ENCODE data around the gene SOX1. TPM values are rescaled to one million over a fixed set of nuclear protein-coding genes. Genes with fewer than 3 reads are reported as not detected.

The SOX1 gene
- total RNA-seq, 2 experiments from 2014 or later, result not detected

- Histone ChIP-seq H3K4me1 (ENCODE audit: insufficient read depth, low read length, poor library complexity, severe bottlenecking) (no peaks in the 10 kb centered on the region), H4K20me1 (ENCODE audit: insufficient read depth, low read length) (no peaks in the 10 kb centered on the region), H3K36me3 (ENCODE audit: insufficient read depth, low read length) (no peaks in the 10 kb centered on the region), H3K4me2 (ENCODE audit: low read length) (no peak overlapping the region), H3K9me2 (ENCODE audit: insufficient read depth, low read length) (no peaks in the 10 kb centered on the region), H2AFZ (ENCODE audit: low read length) (no peak overlapping the region), H3K9me3 (ENCODE audit: low read length) (no peaks in the 10 kb centered on the region), H3K4me3 (ENCODE audit: low read depth, low read length, poor library complexity, severe bottlenecking) (no peak overlapping the region), H3K27ac (ENCODE audit: low read depth, low read length, poor library complexity, severe bottlenecking) (no peak overlapping the region), H3K79me2 (ENCODE audit: insufficient read depth, low read depth, low read length) (no peaks in the 10 kb centered on the region)
- ChIA-PET CTCF (ENCODE audit: unreplicated experiment) (no interaction called here), POLR2A (no interaction called here)
- no peak for TF ChIP-seq CTCF (conservative IDR thresholded peaks at IDR 0.05; ENCODE audit: low read length)
- no peak for TF ChIP-seq EZH2phosphoT487 (IDR thresholded peaks at IDR 0.05; ENCODE audit: borderline replicate concordance, low read depth, low read length)
- no TSS peak for BruUV-seq (replicated peaks)
- intact Hi-C loops (cut with micrococcal nuclease; ENCODE audit: unreplicated experiment), result no loop called here
- no peak for DNase-seq (ENCODE audit: low spot score)
Measured at GRCh38 chr13:112061367-112062061, 5.4 kb upstream of the SOX1 start.

- Histone ChIP-seq H3K9me3 (ENCODE audit: low read length) (no peaks in the 10 kb centered on the region), H4K20me1 (ENCODE audit: insufficient read depth, low read length) (no peaks in the 10 kb centered on the region), H3K36me3 (ENCODE audit: insufficient read depth, low read length) (no peaks in the 10 kb centered on the region), H3K4me2 (ENCODE audit: low read length) (no peak overlapping the region), H3K9me2 (ENCODE audit: insufficient read depth, low read length) (no peaks in the 10 kb centered on the region), H3K79me2 (ENCODE audit: insufficient read depth, low read depth, low read length) (no peaks in the 10 kb centered on the region), H3K4me3 (ENCODE audit: low read depth, low read length, poor library complexity, severe bottlenecking) (no peak overlapping the region), H3K4me1 (ENCODE audit: insufficient read depth, low read length, poor library complexity, severe bottlenecking) (no peaks in the 10 kb centered on the region), H3K27ac (ENCODE audit: low read depth, low read length, poor library complexity, severe bottlenecking) (no peak overlapping the region), H2AFZ (ENCODE audit: low read length) (no peak overlapping the region)
- intact Hi-C loops (cut with micrococcal nuclease; ENCODE audit: unreplicated experiment), result no loop called here
- no TSS peak for BruUV-seq (replicated peaks)
- ChIA-PET CTCF (ENCODE audit: unreplicated experiment) (no interaction called here), POLR2A (no interaction called here)
- TF ChIP-seq CTCF (conservative IDR thresholded peaks at IDR 0.05; ENCODE audit: low read length) (no peak), EZH2phosphoT487 (IDR thresholded peaks at IDR 0.05; ENCODE audit: borderline replicate concordance, low read depth, low read length) (no peak)
- no peak for DNase-seq (ENCODE audit: low spot score)
Measured at GRCh38 chr13:112062072-112062567, 4.8 kb upstream of the SOX1 start.

All from OCI-LY7 (cell line).